ENCODE results near the gene DPP7.
"Not testable (repeated sequence)": the region's sequence is repeated elsewhere in the genome, so short reads cannot be mapped to it uniquely, and the experiment has no call there.

DNA sequence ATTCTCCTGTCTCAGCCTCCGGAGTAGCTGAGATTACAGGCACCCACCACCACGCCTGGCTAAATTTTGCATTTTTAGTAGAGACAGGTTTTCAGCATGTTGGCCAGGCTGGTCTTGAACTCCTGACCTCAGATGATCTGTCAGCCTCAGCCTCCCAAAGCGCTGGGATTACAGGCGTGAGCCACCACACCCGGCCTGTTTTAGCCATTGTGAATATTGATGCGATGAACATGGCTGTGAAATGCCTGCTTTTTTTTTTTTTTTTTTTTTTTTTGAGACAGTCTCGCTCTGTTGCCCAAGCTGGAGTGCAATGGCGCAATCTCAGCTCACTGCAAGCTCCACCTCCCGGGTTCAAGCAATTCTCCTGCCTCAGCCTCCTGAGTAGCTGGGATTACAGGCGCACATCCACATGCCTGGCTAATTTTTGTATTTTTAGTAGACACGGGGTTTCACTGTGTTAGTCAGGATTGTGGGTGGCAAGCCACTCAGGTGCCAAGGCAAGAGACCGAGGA is 3.6 kb upstream of the DPP7 start:
- TF ChIP-seq, protein P1, sequence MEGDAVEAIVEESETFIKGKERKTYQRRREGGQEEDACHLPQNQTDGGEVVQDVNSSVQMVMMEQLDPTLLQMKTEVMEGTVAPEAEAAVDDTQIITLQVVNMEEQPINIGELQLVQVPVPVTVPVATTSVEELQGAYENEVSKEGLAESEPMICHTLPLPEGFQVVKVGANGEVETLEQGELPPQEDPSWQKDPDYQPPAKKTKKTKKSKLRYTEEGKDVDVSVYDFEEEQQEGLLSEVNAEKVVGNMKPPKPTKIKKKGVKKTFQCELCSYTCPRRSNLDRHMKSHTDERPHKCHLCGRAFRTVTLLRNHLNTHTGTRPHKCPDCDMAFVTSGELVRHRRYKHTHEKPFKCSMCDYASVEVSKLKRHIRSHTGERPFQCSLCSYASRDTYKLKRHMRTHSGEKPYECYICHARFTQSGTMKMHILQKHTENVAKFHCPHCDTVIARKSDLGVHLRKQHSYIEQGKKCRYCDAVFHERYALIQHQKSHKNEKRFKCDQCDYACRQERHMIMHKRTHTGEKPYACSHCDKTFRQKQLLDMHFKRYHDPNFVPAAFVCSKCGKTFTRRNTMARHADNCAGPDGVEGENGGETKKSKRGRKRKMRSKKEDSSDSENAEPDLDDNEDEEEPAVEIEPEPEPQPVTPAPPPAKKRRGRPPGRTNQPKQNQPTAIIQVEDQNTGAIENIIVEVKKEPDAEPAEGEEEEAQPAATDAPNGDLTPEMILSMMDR (tag by site-specific recombination; IDR thresholded peaks at IDR 0.05), result not testable (repeated sequence)
- not testable (repeated sequence) for TF ChIP-seq ZNF350 (tag by site-specific recombination; IDR thresholded peaks at IDR 0.05); ZNF707 (tag by site-specific recombination; IDR thresholded peaks at IDR 0.05); MEIS1 (CRISPR knock-in tag; IDR thresholded peaks at IDR 0.05; ENCODE audit: borderline replicate concordance); HOXD13 (CRISPR knock-in tag; IDR thresholded peaks at IDR 0.05; ENCODE audit: borderline replicate concordance); ZBTB1 (tag by site-specific recombination; IDR thresholded peaks at IDR 0.05); ZNF335 (tag by site-specific recombination; conservative IDR thresholded peaks at IDR 0.05)
- TF ChIP-seq, protein P2, sequence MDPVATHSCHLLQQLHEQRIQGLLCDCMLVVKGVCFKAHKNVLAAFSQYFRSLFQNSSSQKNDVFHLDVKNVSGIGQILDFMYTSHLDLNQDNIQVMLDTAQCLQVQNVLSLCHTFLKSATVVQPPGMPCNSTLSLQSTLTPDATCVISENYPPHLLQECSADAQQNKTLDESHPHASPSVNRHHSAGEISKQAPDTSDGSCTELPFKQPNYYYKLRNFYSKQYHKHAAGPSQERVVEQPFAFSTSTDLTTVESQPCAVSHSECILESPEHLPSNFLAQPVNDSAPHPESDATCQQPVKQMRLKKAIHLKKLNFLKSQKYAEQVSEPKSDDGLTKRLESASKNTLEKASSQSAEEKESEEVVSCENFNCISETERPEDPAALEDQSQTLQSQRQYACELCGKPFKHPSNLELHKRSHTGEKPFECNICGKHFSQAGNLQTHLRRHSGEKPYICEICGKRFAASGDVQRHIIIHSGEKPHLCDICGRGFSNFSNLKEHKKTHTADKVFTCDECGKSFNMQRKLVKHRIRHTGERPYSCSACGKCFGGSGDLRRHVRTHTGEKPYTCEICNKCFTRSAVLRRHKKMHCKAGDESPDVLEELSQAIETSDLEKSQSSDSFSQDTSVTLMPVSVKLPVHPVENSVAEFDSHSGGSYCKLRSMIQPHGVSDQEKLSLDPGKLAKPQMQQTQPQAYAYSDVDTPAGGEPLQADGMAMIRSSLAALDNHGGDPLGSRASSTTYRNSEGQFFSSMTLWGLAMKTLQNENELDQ (tag by site-specific recombination; IDR thresholded peaks at IDR 0.05; ENCODE audit: low read depth), result not testable (repeated sequence)
- TF ChIP-seq, protein P3, sequence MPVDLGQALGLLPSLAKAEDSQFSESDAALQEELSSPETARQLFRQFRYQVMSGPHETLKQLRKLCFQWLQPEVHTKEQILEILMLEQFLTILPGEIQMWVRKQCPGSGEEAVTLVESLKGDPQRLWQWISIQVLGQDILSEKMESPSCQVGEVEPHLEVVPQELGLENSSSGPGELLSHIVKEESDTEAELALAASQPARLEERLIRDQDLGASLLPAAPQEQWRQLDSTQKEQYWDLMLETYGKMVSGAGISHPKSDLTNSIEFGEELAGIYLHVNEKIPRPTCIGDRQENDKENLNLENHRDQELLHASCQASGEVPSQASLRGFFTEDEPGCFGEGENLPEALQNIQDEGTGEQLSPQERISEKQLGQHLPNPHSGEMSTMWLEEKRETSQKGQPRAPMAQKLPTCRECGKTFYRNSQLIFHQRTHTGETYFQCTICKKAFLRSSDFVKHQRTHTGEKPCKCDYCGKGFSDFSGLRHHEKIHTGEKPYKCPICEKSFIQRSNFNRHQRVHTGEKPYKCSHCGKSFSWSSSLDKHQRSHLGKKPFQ (tag by site-specific recombination; IDR thresholded peaks at IDR 0.05), result not testable (repeated sequence)
